H9 (cell line): ENCODE measurements around the gene MGMT. TPM values are rescaled to one million over a fixed set of nuclear protein-coding genes. Genes with fewer than 3 reads are reported as not detected.
A peak's percentile ranks its signal among the peaks of the same experiment; 100 is the strongest.

ENCODE experiments used
- DNase-seq: peaks from one replicate; pipeline ENCODE4 v3.0.0-alpha.2; 2017
- H2AFZ ChIP-seq: one replicate; pipeline ENCODE4 v1.6.1; 2013; ENCODE audit warnings: mild to moderate bottlenecking, low read length, control low read depth, moderate library complexity
- H2AK5ac ChIP-seq: 2 replicates; pipeline ENCODE4 v1.6.1; 2013; ENCODE audit warnings: low read length, control low read depth, mixed read lengths; ENCODE audit not compliant: insufficient read length
- H2BK120ac ChIP-seq: one replicate; pipeline ENCODE4 v1.6.1; 2013; ENCODE audit warnings: low read depth, mild to moderate bottlenecking, low read length, control low read depth, inconsistent platforms; ENCODE audit not compliant: poor library complexity, severe bottlenecking
- H2BK12ac ChIP-seq: 2 replicates; pipeline ENCODE4 v1.6.1; 2013; ENCODE audit warnings: low read length, control low read depth, mixed read lengths, low read depth; ENCODE audit not compliant: insufficient read length
- H2BK15ac ChIP-seq: 2 replicates; pipeline ENCODE4 v1.6.1; 2013; ENCODE audit warnings: low read depth, low read length, control low read depth
- H2BK20ac ChIP-seq: one replicate; pipeline ENCODE4 v1.6.1; 2013; ENCODE audit warnings: low read depth, mild to moderate bottlenecking, low read length, control low read depth, inconsistent platforms; ENCODE audit not compliant: poor library complexity, severe bottlenecking
- H2BK5ac ChIP-seq: 2 replicates; pipeline ENCODE4 v1.6.1; 2013; ENCODE audit warnings: low read length, control low read depth, mixed read lengths; ENCODE audit not compliant: insufficient read length
- H3K14ac ChIP-seq: 2 replicates; pipeline ENCODE4 v1.6.1; 2013; ENCODE audit warnings: low read length, control low read depth; ENCODE audit not compliant: insufficient read depth
- H3K18ac ChIP-seq: 2 replicates; pipeline ENCODE4 v1.6.1; 2013; ENCODE audit warnings: low read depth, mild to moderate bottlenecking, mixed read lengths, low read length, control low read depth; ENCODE audit not compliant: insufficient read length
- H3K23ac ChIP-seq: 2 replicates; pipeline ENCODE4 v1.6.1; 2013; ENCODE audit warnings: low read length, control low read depth, mixed read lengths, low read depth; ENCODE audit not compliant: insufficient read length
- H3K23me2 ChIP-seq: 2 replicates; pipeline ENCODE4 v1.6.1; 2013; ENCODE audit warnings: low read depth, mild to moderate bottlenecking, mixed read lengths, low read length, control low read depth; ENCODE audit not compliant: insufficient read length, poor library complexity, severe bottlenecking
- H3K27ac ChIP-seq: 2 replicates; pipeline ENCODE4 v1.5.1; 2013; ENCODE audit warnings: low read length, control low read depth, mixed read lengths, low read depth; ENCODE audit not compliant: insufficient read length
- H3K27me3 ChIP-seq: 2 replicates; pipeline ENCODE4 v1.6.1; 2013; ENCODE audit warnings: low read length, control low read depth, inconsistent platforms; ENCODE audit not compliant: insufficient read depth
- H3K4ac ChIP-seq: 2 replicates; pipeline ENCODE4 v1.6.1; 2013; ENCODE audit warnings: low read depth, mild to moderate bottlenecking, control low read depth, inconsistent platforms, low read length, moderate library complexity
- H3K4me1 ChIP-seq: 2 replicates; pipeline ENCODE4 v1.6.1; 2013; ENCODE audit warnings: low read length, control low read depth, inconsistent platforms; ENCODE audit not compliant: insufficient read depth
- H3K4me2 ChIP-seq: 2 replicates; pipeline ENCODE4 v1.6.1; 2013; ENCODE audit warnings: low read length, control low read depth, mixed read lengths; ENCODE audit not compliant: insufficient read length, insufficient read depth
- H3K56ac ChIP-seq: 2 replicates; pipeline ENCODE4 v1.6.1; 2013; ENCODE audit warnings: low read depth, mild to moderate bottlenecking, mixed read lengths, low read length, control low read depth; ENCODE audit not compliant: insufficient read length
- H3K79me1 ChIP-seq: 2 replicates; pipeline ENCODE4 v1.6.1; 2013; ENCODE audit warnings: low read depth, mild to moderate bottlenecking, moderate library complexity, low read length, control low read depth, inconsistent platforms; ENCODE audit not compliant: insufficient read depth, poor library complexity, severe bottlenecking
- H3K79me2 ChIP-seq: 2 replicates; pipeline ENCODE4 v1.6.1; 2013; ENCODE audit warnings: low read length, control low read depth, inconsistent platforms; ENCODE audit not compliant: insufficient read depth
- H3K9ac ChIP-seq: 2 replicates; pipeline ENCODE4 v1.6.1; 2013; ENCODE audit warnings: low read length, control low read depth, mixed read lengths; ENCODE audit not compliant: insufficient read length; ENCODE audit errors: extremely low read depth
- H3K9me3 ChIP-seq: one replicate; pipeline ENCODE4 v1.6.1; 2013; ENCODE audit warnings: low read depth, low read length, inconsistent platforms; ENCODE audit not compliant: control insufficient read depth
- H3T11ph ChIP-seq: one replicate; pipeline ENCODE4 v1.6.1; 2013; ENCODE audit warnings: mild to moderate bottlenecking, low read length, control low read depth, inconsistent platforms
- H4K20me1 ChIP-seq: one replicate; pipeline ENCODE4 v1.6.1; 2013; ENCODE audit not compliant: control insufficient read depth, insufficient read length, insufficient read depth
- H4K5ac ChIP-seq: 2 replicates; pipeline ENCODE4 v1.6.1; 2013; ENCODE audit warnings: low read depth, mild to moderate bottlenecking, mixed read lengths, low read length, control low read depth; ENCODE audit not compliant: insufficient read length
- H4K8ac ChIP-seq: replicated peaks from 2 replicates; pipeline ENCODE4 v1.6.1; 2013; ENCODE audit warnings: low read length, control low read depth, mixed read lengths, low read depth; ENCODE audit not compliant: insufficient read length
- H4K91ac ChIP-seq: 2 replicates; pipeline ENCODE4 v1.6.1; 2013; ENCODE audit warnings: low read depth, mild to moderate bottlenecking, moderate library complexity, mixed read lengths, low read length, control low read depth; ENCODE audit not compliant: insufficient read length
- H3K27ac Mint-ChIP-seq, 3 experiments: 2 replicates in 2 of 3; 3 replicates in 1 of 3; pipeline ENCODE4 v1.8.0; 2020 to 2021; ENCODE audit warnings: mixed read lengths in 3 of 3, mild to moderate bottlenecking in 1 of 3, moderate library complexity in 1 of 3
- H3K27me3 Mint-ChIP-seq: 2 replicates; pipeline ENCODE4 v1.8.0; 2021; ENCODE audit warnings: low read depth, mild to moderate bottlenecking, moderate library complexity, mixed read lengths
- H3K36me3 Mint-ChIP-seq, 3 experiments: 2 replicates in 2 of 3; 3 replicates in 1 of 3; pipeline ENCODE4 v1.8.0; 2020 to 2021; ENCODE audit warnings: low read depth in 3 of 3, mixed read lengths in 3 of 3; ENCODE audit not compliant: insufficient read depth in 1 of 3
- H3K4me1 Mint-ChIP-seq, 2 experiments: 2 replicates each; pipeline ENCODE4 v1.8.0; 2020; ENCODE audit warnings: mixed read lengths in 2 of 2
- H3K4me3 Mint-ChIP-seq, 2 experiments: 2 replicates in 1 of 2; 3 replicates in 1 of 2; pipeline ENCODE4 v1.8.0; 2020 to 2021; ENCODE audit warnings: mild to moderate bottlenecking in 2 of 2, mixed read lengths in 2 of 2, moderate library complexity in 1 of 2
- H3K9me3 Mint-ChIP-seq, 2 experiments: 2 replicates in 1 of 2; 3 replicates in 1 of 2; pipeline ENCODE4 v1.8.0; 2020; ENCODE audit warnings: mild to moderate bottlenecking in 2 of 2, mixed read lengths in 2 of 2, moderate library complexity in 1 of 2
- WGBS: extraction: QIAGEN DNeasy Blood & Tissue Kit; methylation state at CpG from one replicate; pipeline ENCODE4 v1.1.7; 2013; ENCODE audit warnings: missing lambda C conversion rate, low lambda C conversion rate, mixed read lengths; ENCODE audit not compliant: insufficient read length; ENCODE audit errors: extremely low coverage; 5-methylcytosine and 5-hydroxymethylcytosine counted together
- total RNA-seq: library from RNA; stranded (reverse); gene quantifications from 2 replicates; pipeline ENCODE4 v1.2.1, GENCODE V29; 2021
- TF ChIP-seq, protein P1 (sequence below): fragments of 200-600 bp; sonication (generic); conservative IDR thresholded peaks from 3 replicates; pipeline ENCODE4 v1.8.0; 2021; ENCODE audit warnings: antibody characterized with exemption, mild to moderate bottlenecking

Gene MGMT
- total RNA-seq, 1 experiment from 2014 or later, result 18.4 TPM

DNA sequence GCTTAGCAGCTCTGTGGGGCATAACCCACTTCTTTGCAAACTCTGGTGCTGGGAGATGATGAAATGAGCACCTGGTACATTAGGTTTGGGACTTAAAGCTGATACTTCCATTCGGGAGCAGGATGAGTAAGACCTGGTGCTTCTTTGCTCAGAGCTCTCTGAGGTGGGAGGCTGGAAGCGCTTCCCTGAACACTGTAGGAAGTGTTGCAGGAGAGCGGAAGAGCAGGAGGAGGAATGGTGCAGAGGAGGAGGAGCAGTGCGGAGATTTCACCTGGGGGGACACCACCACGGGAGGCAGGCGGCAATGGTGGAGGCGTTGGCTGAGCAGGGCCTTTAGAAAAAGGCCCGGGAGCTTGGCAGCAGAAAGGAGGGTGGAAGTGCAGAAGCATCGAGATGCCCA lies 142.5 kb downstream of the MGMT start:
- H4K20me1 ChIP-seq, result no peaks in the 10 kb centered on the region
- Mint-ChIP-seq H3K4me1 (peaks cover 17 to 22% of the 10 kb centered on the region in 2 experiments), H3K27me3 (no peaks in the 10 kb centered on the region), H3K9me3 (no peaks in the 10 kb centered on the region), H3K4me3 (no peak overlapping the region), H3K27ac (peak overlapping the region in 1 of 3 experiments; percentile 36; a peak in 2 of 7 replicates), H3K36me3 (0 out of 7 replicates have a peak, but pooled peaks cover 0 to 2% (median 0%) of the 10 kb centered on the region in 3 experiments)
- no peak overlapping the region for H2BK12ac ChIP-seq
- no peak overlapping the region for H2BK5ac ChIP-seq
- H3K4me1 ChIP-seq, result peaks cover 4% of the 10 kb centered on the region; the same call in 1 of the 2 replicates
- TF ChIP-seq, protein P1, sequence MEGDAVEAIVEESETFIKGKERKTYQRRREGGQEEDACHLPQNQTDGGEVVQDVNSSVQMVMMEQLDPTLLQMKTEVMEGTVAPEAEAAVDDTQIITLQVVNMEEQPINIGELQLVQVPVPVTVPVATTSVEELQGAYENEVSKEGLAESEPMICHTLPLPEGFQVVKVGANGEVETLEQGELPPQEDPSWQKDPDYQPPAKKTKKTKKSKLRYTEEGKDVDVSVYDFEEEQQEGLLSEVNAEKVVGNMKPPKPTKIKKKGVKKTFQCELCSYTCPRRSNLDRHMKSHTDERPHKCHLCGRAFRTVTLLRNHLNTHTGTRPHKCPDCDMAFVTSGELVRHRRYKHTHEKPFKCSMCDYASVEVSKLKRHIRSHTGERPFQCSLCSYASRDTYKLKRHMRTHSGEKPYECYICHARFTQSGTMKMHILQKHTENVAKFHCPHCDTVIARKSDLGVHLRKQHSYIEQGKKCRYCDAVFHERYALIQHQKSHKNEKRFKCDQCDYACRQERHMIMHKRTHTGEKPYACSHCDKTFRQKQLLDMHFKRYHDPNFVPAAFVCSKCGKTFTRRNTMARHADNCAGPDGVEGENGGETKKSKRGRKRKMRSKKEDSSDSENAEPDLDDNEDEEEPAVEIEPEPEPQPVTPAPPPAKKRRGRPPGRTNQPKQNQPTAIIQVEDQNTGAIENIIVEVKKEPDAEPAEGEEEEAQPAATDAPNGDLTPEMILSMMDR, result no peak
- no peak overlapping the region for H3K4me2 ChIP-seq
- no peaks in the 10 kb centered on the region for H3K79me2 ChIP-seq
- H2BK120ac ChIP-seq, result no peak overlapping the region
- no peak for DNase-seq
- no peak overlapping the region for H2AK5ac ChIP-seq
- no peak overlapping the region for H4K91ac ChIP-seq
- H3K23ac ChIP-seq, result no peak overlapping the region
- no peak overlapping the region for H3T11ph ChIP-seq
- no peaks in the 10 kb centered on the region for H3K23me2 ChIP-seq
- H3K27me3 ChIP-seq, result no peaks in the 10 kb centered on the region
- H3K14ac ChIP-seq, result no peak overlapping the region
- no peak overlapping the region for H3K9ac ChIP-seq
- H3K27ac ChIP-seq, result no peak overlapping the region
- H2BK15ac ChIP-seq, result no peak overlapping the region
- no peak overlapping the region for H2AFZ ChIP-seq
- H3K18ac ChIP-seq, result no peak overlapping the region
- no peak overlapping the region for H4K8ac ChIP-seq
- no peak overlapping the region for H4K5ac ChIP-seq
- no CpG with 5 or more reads among the region's 9 CpGs for WGBS
- H2BK20ac ChIP-seq, result no peak overlapping the region
- no peaks in the 10 kb centered on the region for H3K9me3 ChIP-seq
- no peak overlapping the region for H3K4ac ChIP-seq
- H3K56ac ChIP-seq, result no peak overlapping the region
- H3K79me1 ChIP-seq, result no peaks in the 10 kb centered on the region
